NCI-H774 (cell line): ENCODE data around the gene JUNB.
"Not testable (repeated sequence)": the region's sequence is repeated elsewhere in the genome, so short reads cannot be mapped to it uniquely, and the experiment has no call there.

ENCODE experiments used
- DNase-seq: peaks from one replicate; lab custom pipeline; 2025; lab: John Stamatoyannopoulos, UW

Gene JUNB

DNA sequence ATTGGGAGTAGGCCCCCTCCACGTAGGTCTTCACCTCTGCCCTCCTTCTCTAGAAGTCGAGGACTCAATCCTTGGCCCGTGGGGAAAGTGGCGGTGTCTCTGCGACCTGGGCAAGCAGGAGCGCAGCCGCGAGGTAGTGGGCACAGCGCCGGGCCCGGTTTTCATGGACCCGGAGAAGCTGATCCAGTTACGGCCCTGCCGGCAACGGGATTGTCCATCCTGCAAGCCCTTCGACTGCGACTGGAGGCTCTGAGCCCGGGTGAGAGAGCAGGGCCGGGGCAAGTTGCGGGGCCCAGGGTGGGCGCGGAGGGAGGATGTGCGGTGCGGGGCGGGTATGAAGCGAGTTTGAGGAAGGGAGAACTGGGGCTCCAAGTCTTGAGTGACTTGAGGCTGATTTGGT, 12.8 kb downstream of the JUNB start:
- DNase-seq: no peak

DNA sequence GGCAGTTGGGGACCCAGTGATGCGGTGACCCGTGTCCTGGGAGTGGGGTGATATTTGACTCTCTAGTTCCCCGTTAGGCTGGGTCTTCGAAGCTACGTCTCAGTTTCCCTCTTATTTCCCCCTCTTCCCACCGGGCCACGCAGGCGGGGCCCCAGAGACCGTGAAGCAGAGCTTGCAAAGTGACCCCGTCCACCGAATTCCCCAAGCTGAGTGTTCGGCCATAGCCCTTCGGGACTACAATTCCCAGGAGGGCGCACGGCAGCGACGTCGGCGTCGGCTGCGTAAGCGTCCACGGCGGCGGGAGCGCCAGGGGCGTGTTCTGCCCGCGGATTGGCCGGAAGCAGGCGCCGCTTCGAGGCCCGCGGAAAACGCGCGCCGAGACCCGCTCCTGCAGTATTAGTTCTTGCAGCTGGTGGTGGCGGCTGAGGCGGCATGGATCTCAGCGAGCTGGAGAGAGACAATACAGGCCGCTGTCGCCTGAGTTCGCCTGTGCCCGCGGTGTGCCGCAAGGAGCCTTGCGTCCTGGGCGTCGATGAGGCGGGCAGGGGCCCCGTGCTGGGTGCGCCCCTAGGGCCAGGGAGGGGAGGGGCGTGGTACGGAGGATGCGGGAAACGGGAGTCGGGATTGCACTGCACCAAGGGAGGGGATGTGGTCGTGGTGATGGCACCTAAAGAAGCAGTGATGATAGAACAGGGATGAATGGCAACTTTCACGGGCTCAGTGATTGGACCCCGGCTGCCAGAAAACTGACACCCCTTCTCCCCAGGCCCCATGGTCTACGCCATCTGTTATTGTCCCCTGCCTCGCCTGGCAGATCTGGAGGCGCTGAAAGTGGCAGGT, 15.2 kb downstream of the JUNB start, which contains the start of gene RNASEH2A:
Gene RNASEH2A (plus strand): TSS at position 343 of the 840 bp plus-strand sequence. CDS start 90 bp downstream, at position 433.
- peak; percentile 86 for DNase-seq

- no peak for DNase-seq
Observed at GRCh38 chr19:12815088-12815487, 23.8 kb downstream of the JUNB start.

DNA sequence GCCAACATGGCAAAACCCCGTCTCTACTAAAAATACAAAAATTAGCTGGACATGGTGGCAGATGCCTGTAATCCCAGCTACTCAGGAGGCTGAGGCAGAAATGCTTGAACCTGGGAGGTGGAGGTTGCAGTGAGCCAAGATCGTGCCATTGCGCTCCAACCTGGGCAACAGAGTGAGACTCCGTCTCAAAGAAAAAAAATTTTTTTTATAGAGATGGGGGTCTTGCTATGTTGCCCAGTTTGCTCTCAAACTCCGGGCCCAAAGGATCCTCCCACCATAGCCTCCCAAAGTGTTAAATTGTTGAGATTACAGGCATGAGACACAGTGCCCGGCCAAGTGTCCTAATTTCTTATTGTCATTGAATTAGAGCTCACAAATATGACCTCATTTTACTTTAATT, 25.9 kb downstream of the JUNB start:
- DNase-seq: not testable (repeated sequence)

DNA sequence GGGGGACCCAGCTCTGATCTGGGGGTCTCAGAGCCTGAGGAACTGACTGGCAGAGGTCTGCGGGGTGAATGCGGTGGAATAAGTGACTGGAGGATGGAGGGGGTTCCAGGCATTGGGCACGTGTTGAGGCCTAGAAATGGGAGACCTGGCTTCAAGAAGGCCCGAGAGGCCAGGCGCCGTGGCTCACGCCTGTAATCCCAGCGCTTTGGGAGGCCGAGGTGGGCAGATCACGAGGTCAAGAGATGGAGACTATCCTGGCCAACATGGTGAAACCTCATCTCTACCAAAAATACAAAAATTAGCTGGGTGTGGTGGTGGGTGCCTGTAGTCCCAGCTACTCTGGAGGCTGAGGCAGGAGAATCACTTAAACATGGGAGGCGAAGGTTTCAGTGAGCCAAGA, 26.5 kb downstream of the JUNB start:
- not testable (repeated sequence) for DNase-seq

DNA sequence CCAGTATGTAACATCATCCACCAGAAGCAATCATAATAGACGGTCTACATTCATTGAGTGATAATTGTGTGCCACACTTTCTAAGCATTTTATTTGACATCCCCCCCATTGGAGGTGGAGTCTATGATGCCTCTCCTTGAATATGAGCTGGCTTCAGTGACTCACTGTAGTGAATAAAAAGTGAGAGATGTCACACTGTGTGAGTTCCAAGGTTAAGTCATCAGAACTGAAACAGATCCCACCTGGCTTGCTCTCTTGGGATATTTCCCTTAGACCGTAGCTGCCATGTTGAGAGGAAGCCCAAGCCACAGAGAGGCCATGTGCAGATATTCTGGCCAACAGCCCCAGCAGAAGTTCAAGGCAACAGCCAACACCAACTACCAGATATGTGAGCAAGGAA, 30.5 kb downstream of the JUNB start:
- no peak for DNase-seq

DNA sequence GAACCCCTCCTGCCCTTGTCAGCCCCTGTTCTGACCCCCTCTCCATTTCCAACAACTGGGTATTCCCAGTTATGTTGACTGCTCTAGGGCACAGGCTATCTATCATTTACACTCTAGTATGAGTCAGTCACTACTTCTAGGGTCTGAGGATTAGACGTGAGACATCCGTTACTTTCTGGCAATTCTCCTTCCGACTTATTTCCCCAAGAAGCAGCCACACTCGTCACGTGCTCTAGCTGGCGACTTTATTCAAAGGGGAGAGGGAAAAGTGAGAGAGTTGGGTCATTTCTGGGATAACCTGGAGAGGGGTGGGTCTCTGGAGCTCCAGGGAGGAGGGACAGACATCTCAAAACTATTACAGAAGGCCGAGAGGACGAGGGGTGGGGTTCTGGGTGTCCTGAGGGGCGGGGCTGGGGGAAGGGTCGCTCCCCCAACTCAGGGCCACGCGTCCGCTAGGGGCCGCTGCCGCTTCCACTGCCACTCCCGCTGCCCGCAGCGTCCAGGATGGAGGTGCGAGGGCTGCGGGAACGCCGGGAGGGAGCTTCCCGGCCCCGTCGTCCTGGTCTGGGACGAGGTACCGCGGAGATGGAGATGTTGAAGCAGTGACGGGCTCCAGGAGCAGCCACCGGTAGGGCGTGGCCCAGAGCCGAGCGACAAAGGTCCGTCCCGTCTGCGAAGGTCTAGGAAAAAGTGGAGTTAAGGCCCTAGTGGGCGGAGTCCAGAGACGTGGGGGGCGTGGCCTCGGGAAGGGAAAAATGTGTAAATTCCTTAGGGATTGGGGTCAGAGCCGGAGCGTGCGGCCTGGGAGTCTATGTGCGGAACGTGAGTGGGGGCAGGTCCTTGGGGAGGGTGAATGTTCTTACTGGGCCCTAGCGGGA, 34.2 kb downstream of the JUNB start:
- DNase-seq: no peak

GRCh38 chr19:12828494-12828893, 37.2 kb downstream of the JUNB start:
- peak; percentile 42 for DNase-seq

DNA sequence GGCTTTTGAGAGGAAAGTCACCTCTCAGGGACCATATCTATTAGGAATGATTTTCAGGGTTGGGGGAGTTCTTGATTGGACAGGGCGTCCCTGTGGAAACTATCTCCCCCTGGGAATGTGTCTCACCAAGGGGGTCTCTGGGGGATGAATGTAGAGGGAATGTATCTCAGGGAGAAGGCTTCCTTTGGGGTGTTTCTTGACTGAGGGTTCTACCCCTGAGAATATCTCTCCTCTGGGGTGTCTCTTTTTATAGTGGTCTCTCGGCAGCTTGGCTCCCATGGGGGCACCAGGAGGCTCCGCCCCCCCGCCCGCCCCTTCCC, 42.1 kb downstream of the JUNB start:
- DNase-seq: no peak

DNA sequence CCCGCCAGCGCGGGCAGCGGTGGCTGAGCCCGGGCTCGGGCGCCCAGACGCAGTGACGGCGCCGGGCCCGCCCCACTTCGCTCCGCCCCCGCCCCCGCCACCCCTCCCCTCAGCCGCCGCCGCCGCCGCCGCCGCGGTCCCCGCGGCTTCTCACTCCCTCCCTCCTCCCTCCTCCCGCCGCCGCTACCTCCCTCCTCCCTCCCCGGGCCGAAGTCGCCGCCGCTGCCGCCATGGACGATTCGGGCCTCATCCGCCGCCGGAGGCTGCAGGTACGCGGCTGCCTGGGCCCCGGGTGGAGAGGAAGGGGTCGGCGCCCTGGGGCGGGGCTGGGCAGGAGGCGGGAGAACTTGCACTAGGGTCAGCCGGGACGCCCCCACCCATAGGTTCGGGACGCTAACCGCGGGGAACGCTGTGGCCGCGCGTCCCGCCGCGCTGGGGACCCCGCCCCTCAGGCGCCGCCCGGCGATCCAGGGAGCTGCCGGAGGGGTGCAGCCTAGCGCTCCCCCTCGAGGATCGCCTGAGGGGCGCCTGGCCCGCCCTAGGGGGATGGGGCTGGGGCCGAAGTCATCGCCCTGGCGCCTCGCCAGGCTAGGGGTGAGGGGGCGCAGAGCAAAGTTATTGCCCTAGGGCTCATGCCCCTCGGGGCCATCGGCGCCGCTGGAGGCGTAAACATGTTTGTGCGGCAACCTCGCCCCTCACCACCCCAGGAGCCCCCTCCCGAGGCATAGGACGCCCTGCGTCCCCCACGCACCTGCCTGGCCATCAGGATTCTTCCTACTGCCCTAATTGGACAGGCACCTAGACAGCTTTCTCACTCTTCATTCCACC, 42.7 kb downstream of the JUNB start:
- DNase-seq: peak; percentile 67

DNA sequence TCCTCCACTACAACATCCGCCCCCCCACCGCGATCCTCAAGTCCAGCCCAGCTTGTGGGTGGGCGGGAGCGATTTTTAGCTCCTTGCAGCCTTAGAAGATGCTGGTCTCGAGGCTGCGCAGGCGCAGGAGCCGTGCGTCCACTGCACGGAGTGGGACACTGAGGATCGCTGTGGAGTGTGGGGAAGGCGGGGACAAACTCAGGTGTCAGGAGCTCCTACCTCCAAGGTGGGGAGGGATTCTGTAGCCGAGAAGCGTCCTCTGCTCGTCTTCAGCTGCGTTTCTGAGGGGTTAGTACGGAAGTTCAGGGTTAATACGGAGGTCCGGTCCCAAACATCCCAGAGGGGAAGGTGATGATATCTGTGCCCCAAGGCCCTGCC, 43.3 kb downstream of the JUNB start, which contains the start of gene RTBDN:
Gene RTBDN (minus strand): TSS at position 14 of the 378 bp plus-strand sequence. CDS start 4,600 bp downstream, outside the sequence.
- peak; percentile 20 for DNase-seq

GRCh38 chr19:12834976-12835757, 43.9 kb downstream of the JUNB start:
- peak; percentile 72 for DNase-seq

- no peak for DNase-seq
Observed at GRCh38 chr19:12836529-12836863, 45.2 kb downstream of the JUNB start.

GRCh38 chr19:12837225-12837624, 45.9 kb downstream of the JUNB start:
- no peak for DNase-seq

- DNase-seq: peak; percentile 42
Observed at GRCh38 chr19:12838182-12838885, 47.0 kb downstream of the JUNB start, which contains the start of gene MAST1. Gene MAST1, plus strand, starts transcription at chr19:12838515. Its CDS starts 58 bp downstream, at chr19:12838573.

DNA sequence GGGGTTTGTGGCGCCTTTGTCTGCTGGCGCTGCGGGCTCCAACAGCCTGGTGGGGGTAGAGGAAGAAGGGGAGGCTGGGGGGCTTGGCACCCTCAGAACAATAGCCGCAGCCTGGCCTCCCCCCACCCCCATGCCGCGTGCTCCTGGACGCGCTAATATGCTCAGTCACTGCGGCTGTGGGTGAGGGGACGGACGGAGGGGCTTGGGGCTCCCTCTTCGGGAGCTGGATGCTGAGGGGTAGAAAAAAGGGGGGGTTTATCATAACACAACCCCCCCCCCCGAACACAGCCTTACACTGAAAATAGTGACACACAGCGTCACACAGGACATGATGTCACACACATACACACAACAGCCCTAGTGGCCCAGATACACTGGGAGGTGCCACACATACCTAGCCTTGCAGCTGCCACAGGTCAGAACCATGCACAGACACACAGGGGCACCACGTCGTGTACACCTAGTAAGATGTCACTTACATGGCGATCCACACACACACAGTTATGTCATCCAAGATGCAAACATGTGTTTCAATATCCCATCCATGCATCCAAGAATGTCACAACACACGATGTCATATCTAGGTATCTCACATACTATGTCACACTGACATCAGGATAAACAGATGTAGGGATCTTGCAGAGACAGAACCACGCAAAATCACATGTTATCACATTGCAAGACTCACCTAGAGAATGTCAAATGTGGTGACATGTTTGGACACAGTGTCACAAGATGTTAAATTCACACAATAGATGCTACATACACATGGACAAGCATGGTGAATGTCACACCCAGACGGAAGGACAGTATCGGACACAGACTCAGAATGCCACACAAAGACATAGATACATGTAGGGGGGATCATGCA, 47.8 kb downstream of the JUNB start:
- no peak for DNase-seq

DNA sequence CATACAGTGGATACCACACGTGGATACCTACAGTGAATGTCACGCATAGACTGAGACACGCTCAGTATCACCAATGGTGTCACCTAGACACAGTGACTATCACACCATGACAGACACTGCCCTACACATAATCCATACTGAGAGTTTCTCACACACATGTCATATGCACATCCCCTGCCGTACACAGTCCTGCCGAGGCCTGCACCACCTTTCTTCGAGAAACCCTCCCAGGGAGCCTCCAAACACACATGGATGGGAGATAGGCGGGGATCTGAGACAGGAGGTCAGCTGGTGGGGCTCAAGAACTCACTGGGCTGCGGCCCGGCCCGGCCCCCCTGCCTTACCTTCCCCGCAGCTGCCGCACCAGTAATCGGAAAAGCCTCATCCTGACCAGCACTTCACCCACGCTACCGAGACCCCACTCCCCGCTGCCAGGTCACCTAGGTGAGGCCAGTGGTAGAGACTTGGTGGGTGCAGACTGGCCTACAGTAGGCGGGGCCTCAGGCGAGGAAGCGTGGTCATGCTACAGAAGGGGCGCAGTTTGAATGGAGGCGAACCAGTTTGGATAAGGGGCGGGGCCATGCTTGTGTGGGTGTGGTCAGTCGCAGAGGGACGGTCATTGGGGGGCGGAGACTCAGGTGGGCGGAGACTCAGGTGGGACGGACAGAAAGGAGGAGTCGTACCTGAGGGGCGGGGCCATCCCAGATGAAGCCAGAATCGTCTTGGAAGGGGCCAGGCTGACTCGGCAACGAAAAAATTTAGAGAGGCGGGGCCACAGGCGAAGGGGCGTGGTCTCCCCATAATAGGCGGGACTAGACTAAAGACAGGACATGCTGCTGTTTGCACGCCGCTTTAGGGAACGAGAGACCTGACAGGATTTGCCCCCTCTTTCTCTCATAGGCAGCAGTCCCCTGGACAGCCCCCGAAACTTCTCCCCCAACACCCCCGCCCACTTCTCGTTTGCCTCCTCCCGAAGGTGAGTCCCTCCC, 49.1 kb downstream of the JUNB start:
- DNase-seq: no peak

- DNase-seq: no peak
Observed at GRCh38 chr19:12841094-12841493, 49.8 kb downstream of the JUNB start.
